C4-2B (cell line): ENCODE results near the gene BTBD9.

Experiments
- CTCF ChIP-seq: fragments of 450-650 bp; conservative IDR thresholded peaks from 2 replicates; pipeline ENCODE4 v1.5.1; 2017; ENCODE audit warnings: mild to moderate bottlenecking
- ZFX ChIP-seq: fragments of 450-650 bp; IDR thresholded peaks from 2 replicates; pipeline ENCODE4 v1.6.1; 2017

- no peak for TF ChIP-seq CTCF
- no peak for TF ChIP-seq ZFX
Measured at GRCh38 chr6:38654263-38654662, 14.5 kb upstream of the BTBD9 start.
